Measurements from ENCODE around the gene LRRC4C.

LRRC4C gene

DNA sequence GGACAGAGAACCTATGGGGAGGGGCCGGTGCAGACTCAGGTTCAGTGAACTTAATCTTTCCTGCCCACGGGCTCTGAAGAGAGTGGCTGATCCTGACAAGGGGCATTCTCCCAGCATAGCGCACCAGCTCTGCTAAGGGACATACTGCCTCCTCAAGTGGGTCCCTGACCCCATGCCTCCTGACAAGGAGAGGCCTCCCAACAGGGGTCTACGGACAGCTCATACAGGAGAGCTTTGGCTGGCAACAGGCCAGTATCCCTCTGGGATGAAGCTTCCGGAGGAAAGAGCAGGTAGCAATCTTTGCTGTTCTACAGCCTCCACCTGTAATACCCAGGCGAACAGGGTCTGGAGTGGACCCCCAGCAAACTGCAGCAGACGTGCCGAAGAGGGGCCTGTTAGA is 394.0 kb downstream of the LRRC4C start:
- H3K4me3 ChIP-seq (ENCODE audit: low read depth, low read length) = no peak overlapping the region
- TF ChIP-seq, protein P1, sequence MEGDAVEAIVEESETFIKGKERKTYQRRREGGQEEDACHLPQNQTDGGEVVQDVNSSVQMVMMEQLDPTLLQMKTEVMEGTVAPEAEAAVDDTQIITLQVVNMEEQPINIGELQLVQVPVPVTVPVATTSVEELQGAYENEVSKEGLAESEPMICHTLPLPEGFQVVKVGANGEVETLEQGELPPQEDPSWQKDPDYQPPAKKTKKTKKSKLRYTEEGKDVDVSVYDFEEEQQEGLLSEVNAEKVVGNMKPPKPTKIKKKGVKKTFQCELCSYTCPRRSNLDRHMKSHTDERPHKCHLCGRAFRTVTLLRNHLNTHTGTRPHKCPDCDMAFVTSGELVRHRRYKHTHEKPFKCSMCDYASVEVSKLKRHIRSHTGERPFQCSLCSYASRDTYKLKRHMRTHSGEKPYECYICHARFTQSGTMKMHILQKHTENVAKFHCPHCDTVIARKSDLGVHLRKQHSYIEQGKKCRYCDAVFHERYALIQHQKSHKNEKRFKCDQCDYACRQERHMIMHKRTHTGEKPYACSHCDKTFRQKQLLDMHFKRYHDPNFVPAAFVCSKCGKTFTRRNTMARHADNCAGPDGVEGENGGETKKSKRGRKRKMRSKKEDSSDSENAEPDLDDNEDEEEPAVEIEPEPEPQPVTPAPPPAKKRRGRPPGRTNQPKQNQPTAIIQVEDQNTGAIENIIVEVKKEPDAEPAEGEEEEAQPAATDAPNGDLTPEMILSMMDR (IDR thresholded peaks at IDR 0.05; ENCODE audit: low read depth, low read length) = no peak

DNA sequence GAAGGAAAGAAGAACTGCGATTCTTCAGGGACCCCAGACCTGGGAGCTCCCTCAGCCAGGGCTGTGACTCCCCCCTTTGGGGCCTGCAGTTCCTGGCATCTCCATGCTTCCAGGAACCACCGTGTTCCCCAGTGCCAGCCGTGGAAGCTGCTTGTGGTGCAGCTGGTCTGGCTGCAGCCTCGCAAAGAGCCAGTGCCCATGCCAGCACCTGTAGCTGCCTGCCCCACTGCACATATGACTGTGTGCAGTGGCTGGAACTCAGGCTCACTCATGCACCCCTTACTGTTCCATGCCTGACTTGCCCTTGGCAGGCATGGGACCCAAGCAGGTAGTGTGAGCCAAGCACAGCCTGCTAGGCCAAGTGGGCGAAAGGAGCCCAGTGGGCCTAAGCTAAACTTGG is 401.3 kb downstream of the LRRC4C start:
- TF ChIP-seq, protein P1 (IDR thresholded peaks at IDR 0.05; ENCODE audit: low read depth, low read length) = no peak

GRCh38 chr11:41056892-41057569 is 402.4 kb downstream of the LRRC4C start:
- H3K4me3 ChIP-seq (ENCODE audit: low read depth, low read length) = no peak overlapping the region
- TF ChIP-seq, protein P1 (IDR thresholded peaks at IDR 0.05; ENCODE audit: low read depth, low read length) = no peak

More for the DNA sequence above, 401.3 kb downstream of the LRRC4C start:
- no peak overlapping the region for H3K4me3 ChIP-seq (ENCODE audit: low read depth, low read length)

GRCh38 chr11:41053894-41054293 is 405.6 kb downstream of the LRRC4C start:
- no peak overlapping the region for H3K4me3 ChIP-seq (ENCODE audit: low read depth, low read length)
- TF ChIP-seq, protein P1 (IDR thresholded peaks at IDR 0.05; ENCODE audit: low read depth, low read length) = no peak

GRCh38 chr11:41051919-41052635 is 407.4 kb downstream of the LRRC4C start:
- TF ChIP-seq, protein P1 (IDR thresholded peaks at IDR 0.05; ENCODE audit: low read depth, low read length) = no peak
- no peak overlapping the region for H3K4me3 ChIP-seq (ENCODE audit: low read depth, low read length)

GRCh38 chr11:41050791-41051190 is 408.7 kb downstream of the LRRC4C start:
- no peak overlapping the region for H3K4me3 ChIP-seq (ENCODE audit: low read depth, low read length)
- TF ChIP-seq, protein P1 (IDR thresholded peaks at IDR 0.05; ENCODE audit: low read depth, low read length) = no peak

DNA sequence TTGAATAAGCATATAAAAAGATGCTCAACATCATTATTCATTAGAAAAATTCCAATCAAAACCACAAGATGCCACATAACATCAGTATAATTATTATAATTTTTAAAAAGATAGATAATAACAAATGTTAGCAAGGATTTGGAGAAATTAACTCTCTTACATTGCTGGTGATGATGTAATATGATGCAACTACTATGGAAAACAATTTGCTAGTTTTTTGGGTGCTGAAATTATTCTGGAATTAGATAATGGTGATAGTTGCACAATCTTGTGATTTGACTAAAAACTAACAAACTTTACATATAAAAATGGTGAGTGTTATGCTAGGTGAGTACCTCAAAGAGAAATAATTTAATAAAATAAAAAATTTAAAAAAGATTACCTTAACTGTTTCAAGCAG is 412.2 kb downstream of the LRRC4C start:
- no peak overlapping the region for H3K4me3 ChIP-seq (ENCODE audit: low read depth, low read length)

More for the DNA sequence above, 412.2 kb downstream of the LRRC4C start:
- TF ChIP-seq, protein P1 (IDR thresholded peaks at IDR 0.05; ENCODE audit: low read depth, low read length) = no peak

Measured in WI38 (cell line).